NCI-H187 treated with DMSO at 0.1 percent for 48 hours (cell line): Measurements from ENCODE around the gene PRSS56.
"Not testable (repeated sequence)": the region's sequence is repeated elsewhere in the genome, so short reads cannot be mapped to it uniquely, and the experiment has no call there.

Source experiments
- DNase-seq: peaks from one replicate; lab custom pipeline; 2025; lab: John Stamatoyannopoulos, UW

PRSS56 gene

GRCh38 chr2:232525791-232526371 lies 5.7 kb downstream of the PRSS56 start, which contains the start of gene CHRND:
Gene CHRND (plus strand): TSS chr2:232526160. CDS start chr2:232526216, 56 bp downstream.
- no peak for DNase-seq

- DNase-seq, result no peak
These were observed 6.3 kb downstream of the PRSS56 start for GRCh38 chr2:232526372-232526941.

- no peak for DNase-seq
These were observed 7.8 kb downstream of the PRSS56 start for GRCh38 chr2:232527905-232528470.

- no peak for DNase-seq
These were observed 8.7 kb downstream of the PRSS56 start for GRCh38 chr2:232528746-232529460.

- no peak for DNase-seq
These were observed 9.8 kb downstream of the PRSS56 start for GRCh38 chr2:232529806-232530547.

DNA sequence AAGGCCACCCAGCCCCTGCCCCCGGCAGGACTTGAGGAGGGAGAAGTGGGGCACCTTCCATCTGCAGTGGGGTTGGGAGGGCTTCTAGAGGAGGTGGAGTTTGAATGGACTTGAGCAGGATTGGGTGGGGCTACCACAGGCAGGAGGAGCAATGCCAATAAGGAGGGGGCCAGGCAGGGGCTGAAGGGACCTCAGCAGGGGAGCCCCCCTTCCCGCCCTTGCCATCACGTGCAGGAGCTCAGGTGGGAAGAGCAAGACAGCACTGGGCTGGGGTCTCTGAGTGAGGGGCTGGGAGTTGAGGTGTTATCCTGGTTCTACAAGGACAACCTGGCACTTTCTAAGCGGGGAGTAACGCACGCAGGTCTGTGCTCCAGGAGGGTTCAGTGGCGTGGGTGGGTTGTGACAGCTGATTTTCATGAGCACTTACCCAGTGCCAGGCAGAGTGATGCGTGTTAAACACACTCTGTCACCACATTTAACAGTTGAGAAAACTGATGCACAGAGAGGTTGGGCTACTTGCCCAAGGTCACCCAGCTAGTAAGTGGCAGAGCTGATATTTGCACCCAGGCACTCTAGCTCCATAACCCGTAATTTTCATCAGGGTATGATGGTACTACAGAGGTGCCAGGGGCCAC lies 10.6 kb downstream of the PRSS56 start:
- DNase-seq, result no peak

DNA sequence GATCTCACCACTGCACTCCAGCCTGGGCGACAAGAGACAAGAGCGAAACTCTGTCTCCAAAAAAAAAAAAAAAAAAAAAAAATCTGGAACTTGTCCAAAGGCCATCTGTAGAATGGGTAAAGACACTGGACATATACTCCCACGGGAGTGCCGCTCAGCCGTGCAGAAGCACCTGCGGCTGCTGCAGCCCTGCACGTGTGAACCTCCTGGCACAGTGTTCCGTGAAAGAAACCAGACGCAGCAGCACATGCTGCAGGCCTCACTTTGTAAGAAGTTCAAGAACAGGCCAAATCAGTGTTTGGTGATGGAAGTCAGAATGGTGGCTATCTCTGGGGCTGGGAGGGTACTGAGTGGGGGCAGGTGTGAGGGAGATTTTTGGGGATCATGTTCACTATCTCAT lies 12.2 kb downstream of the PRSS56 start:
- no peak for DNase-seq

DNA sequence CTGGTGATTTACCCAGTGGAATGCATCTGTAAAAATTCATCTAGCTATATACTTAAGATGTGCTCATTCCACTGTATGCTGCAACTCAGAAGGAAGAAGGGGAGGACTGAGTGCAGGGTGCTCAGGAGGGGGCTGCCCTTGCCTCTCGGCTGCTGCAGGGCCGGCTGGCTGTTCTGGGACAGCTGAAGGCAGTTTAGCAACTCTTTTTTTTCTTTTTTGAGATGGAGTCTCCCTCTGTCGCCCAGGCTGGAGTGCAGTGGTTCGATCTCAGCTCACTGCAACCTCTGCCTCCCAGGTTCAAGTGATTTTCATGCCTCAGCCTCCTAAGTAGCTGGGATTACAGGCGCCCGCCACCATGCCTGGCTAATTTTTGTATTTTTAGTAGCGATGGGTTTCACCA lies 12.6 kb downstream of the PRSS56 start:
- DNase-seq, result not testable (repeated sequence)

GRCh38 chr2:232533944-232534710 lies 13.9 kb downstream of the PRSS56 start:
- DNase-seq, result no peak

DNA sequence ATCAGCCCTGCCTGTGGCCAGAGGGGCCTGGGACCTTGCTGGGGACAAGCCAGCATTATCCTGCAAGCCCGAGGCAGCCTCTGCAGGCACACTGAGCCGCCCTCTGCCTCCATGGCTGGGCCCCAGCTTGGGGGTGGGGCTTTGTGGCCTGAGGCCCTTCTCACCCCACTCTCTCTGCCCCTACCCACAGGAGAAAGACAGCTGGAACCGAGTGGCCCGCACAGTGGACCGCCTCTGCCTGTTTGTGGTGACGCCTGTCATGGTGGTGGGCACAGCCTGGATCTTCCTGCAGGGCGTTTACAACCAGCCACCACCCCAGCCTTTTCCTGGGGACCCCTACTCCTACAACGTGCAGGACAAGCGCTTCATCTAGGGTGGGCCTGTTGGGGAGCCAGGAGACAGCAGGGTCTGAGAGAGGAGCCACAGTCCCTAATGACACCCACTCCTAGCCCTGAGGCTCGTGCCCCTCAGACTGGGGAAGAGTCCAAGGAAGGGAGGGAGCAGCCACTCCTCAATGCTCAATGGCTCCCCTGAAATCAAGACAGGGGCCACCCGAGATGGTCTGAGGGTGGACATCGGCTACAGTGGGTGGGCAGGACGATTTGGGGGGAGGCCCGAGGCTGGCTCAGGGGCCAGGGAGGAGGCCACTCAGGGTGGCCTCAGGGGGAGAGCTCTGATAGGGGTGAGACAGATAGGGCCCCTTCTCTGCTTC lies 14.9 kb downstream of the PRSS56 start:
- no peak for DNase-seq

DNA sequence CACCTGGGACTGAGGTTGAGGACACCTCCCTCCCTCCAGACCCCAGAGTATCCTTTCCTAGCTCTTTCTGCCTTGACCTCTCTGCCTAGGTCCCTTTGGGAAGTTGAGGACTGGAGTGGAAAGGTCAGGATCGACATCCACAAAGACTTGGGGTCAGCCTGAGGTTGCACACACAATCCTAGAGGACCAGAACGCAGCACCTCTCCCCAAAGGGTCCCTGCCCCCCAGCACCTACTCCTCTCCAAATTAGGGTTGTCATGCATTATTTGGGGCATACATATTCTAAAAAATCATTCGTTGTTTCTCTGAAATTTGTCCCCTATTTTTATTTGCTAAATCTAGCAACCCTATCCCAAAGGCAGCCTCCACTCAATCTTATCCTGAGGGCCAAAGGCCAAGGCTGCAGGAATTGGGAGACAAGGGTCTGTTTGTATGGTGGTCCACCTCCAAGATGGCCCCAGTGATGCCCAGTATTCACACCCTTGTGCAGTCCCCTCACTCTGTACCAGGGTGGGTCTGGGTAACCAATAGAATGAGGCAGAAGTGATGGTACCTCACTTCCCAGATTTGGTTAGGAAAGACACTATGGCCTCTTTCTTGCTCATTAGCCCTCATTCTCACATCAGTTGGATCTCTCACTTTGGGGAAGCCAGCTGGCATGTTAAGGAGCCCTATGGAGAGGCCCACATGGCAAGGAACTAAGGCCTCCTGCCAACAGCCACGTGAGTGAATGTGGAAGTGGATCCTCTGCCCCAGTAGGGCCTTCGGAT lies 15.8 kb downstream of the PRSS56 start:
- no peak for DNase-seq

- DNase-seq, result no peak
These were observed 16.9 kb downstream of the PRSS56 start for GRCh38 chr2:232537079-232537478.

DNA sequence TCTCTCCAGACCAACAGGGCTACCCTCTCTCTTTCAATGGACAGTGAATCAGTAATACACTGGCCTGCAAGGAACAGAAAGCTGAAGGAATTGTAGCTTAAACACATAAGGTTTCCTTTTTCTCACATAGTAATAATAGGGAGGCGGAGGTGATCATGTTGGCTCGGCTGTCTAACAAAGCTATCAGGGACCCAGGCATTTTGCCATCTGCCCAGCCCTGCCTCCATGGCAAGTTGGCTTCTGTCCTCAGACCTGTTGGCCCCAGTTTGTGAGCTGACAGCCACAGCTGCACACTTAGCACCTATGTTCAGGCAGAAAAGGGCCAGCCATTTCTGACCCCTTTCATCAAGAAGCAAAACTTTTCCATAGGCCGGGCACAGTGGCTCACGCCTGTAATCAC lies 17.3 kb downstream of the PRSS56 start:
- no peak for DNase-seq

DNA sequence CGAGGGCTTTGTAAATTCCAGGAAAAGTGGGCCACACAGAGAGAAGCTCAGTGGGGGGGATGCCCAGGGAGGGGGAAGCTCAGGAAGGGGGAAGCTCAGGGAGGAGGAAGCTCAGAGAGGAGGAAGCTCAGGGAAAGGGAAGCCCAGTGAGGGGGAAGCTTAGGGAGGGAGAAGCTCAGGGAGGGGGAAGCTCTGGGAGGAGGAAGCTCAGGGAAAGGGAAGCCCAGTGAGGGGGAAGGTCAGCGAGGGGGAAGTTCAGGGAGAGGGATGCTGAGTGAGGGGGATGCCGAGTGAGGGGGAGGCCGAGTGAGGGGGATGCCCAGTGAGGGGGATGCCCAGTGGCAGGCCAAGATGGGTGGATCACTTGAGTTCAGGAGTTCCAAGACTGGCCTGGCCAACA lies 18.5 kb downstream of the PRSS56 start:
- no peak for DNase-seq

- DNase-seq, result no peak
These were observed 19.4 kb downstream of the PRSS56 start, which contains the start of gene CHRNG for GRCh38 chr2:232539298-232540231. Gene CHRNG (plus strand): TSS chr2:232539692. CDS start chr2:232539748, 56 bp downstream.

DNA sequence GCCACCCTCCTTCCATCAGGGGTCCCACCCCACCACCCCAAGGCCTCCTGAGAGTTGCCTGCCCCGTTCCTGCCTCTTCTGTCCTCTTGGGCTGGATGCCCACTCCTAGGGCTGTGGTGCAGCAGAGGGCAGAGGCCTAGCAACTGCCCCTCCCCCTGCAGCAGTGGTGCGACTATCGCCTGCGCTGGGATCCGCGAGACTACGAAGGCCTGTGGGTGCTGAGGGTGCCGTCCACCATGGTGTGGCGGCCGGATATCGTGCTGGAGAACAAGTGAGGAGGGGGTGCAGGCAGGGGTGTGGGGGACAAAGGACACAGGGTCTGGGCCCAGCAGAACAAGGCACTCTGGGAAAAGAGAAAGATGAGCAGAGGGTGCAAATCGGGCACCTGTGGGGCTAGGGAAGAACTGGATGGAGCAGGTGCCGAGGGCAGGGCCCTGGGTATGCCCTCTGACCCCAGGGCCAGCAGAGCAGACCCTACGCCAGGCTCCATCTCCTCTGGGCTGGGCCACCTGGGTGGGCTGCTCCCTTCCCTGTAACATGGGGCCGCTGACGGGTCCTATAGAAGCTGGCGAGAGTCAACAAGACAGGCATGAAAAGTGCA lies 20.4 kb downstream of the PRSS56 start:
- no peak for DNase-seq

DNA sequence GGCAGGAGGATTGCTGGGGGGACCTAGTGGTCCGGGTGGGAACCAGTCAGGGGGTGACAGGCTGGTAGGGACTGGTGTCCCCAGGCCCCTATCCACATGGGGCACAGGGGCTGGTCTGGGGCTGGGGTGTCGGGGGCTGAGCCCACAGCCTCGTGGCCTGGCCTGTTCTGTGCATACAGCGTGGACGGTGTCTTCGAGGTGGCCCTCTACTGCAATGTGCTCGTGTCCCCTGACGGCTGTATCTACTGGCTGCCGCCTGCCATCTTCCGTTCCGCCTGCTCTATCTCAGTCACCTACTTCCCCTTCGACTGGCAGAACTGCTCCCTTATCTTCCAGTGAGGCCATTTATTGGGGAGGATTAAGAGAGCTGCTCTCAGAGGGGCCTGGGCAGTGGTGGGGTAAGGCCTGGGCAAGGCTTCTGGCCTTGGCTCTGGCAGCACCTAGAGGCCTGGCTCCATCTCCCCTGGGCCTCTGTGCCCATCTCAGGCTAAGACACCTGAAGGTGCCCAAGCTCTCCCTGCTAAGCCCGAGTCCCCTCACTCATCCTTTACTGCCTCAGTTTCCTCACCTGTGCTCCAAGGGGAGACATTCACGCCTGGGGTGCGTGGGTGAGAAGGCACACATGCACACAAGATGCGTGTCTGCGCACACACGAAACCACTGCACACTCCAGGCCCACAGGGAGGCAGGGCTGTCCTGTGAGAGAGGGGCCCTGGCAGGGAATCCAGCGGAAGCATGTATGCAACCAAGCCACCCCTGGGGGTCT lies 21.2 kb downstream of the PRSS56 start:
- DNase-seq, result no peak
